Brain microvascular endothelial cell (primary cell): ENCODE data around the gene PEAR1.

ENCODE experiments used
- DNase-seq: peaks from one replicate; pipeline ENCODE4 v3.0.0-alpha.2; 2020
- H3K27ac ChIP-seq: fragments of 250-450 bp; sonication (Bioruptor Pico); 2 replicates; pipeline ENCODE4 v1.5.1; 2020; ENCODE audit warnings: mild to moderate bottlenecking, moderate library complexity
- H3K27me3 ChIP-seq: fragments of 250-450 bp; sonication (Bioruptor Pico); replicated peaks from 2 replicates; pipeline ENCODE4 v1.5.1; 2020; ENCODE audit warnings: mild to moderate bottlenecking
- H3K36me3 ChIP-seq: fragments of 250-450 bp; sonication (Bioruptor Pico); replicated peaks from 2 replicates; pipeline ENCODE4 v1.5.1; 2020; ENCODE audit warnings: mild to moderate bottlenecking
- H3K4me3 ChIP-seq: 2 replicates; pipeline ENCODE4 v1.5.1; 2011; ENCODE audit warnings: low read depth, mild to moderate bottlenecking, control low read depth, low read length, moderate library complexity
- CTCF ChIP-seq: IDR thresholded peaks from 2 replicates; pipeline ENCODE4 v1.5.1; 2011; ENCODE audit warnings: low read depth, mild to moderate bottlenecking, moderate library complexity, low read length, control low read depth, inconsistent platforms; ENCODE audit errors: missing control alignments
- in situ Hi-C: cut with HindIII; loops from 2 replicates; pipeline ENCODE4 v1.10.0; 2017; ENCODE audit warnings: low sequenced_read_pairs, low pct_ligation_motif_present

Gene PEAR1

GRCh38 chr1:156868341-156868740 lies 25.2 kb upstream of the PEAR1 start:
- no peak for TF ChIP-seq CTCF
- Histone ChIP-seq H3K4me3 (no peak overlapping the region), H3K27ac (no peak overlapping the region), H3K36me3 (no peaks in the 10 kb centered on the region), H3K27me3 (no peaks in the 10 kb centered on the region)
- DNase-seq = no peak
- in situ Hi-C loops = no loop called here

GRCh38 chr1:156869455-156869854 lies 24.1 kb upstream of the PEAR1 start:
- in situ Hi-C loops = no loop called here
- no peaks in the 10 kb centered on the region for H3K27me3 ChIP-seq

GRCh38 chr1:156873659-156874058 lies 19.9 kb upstream of the PEAR1 start:
- Histone ChIP-seq H3K36me3 (no peaks in the 10 kb centered on the region), H3K27ac (no peak overlapping the region), H3K27me3 (peaks cover 6% of the 10 kb centered on the region), H3K4me3 (no peak overlapping the region)
- DNase-seq = no peak
- in situ Hi-C loops = no loop called here
- no peak for TF ChIP-seq CTCF

More at GRCh38 chr1:156869455-156869854, 24.1 kb upstream of the PEAR1 start:
- Histone ChIP-seq H3K4me3 (no peak overlapping the region), H3K36me3 (no peaks in the 10 kb centered on the region), H3K27ac (no peak overlapping the region)
- no peak for DNase-seq
- no peak for TF ChIP-seq CTCF

GRCh38 chr1:156874142-156874541 lies 19.4 kb upstream of the PEAR1 start:
- Histone ChIP-seq H3K27ac (no peak overlapping the region), H3K27me3 (peaks cover 6% of the 10 kb centered on the region), H3K4me3 (no peak overlapping the region), H3K36me3 (no peaks in the 10 kb centered on the region)
- in situ Hi-C loops = no loop called here
- no peak for DNase-seq
- TF ChIP-seq CTCF = no peak

GRCh38 chr1:156874572-156875340 lies 18.8 kb upstream of the PEAR1 start:
- Histone ChIP-seq H3K27ac (no peak overlapping the region), H3K4me3 (no peak overlapping the region), H3K36me3 (no peaks in the 10 kb centered on the region), H3K27me3 (peaks cover 6% of the 10 kb centered on the region)
- no peak for DNase-seq
- TF ChIP-seq CTCF = no peak
- in situ Hi-C loops = no loop called here

GRCh38 chr1:156875341-156875615 lies 18.2 kb upstream of the PEAR1 start:
- peaks cover 6% of the 10 kb centered on the region for H3K27me3 ChIP-seq
- H3K4me3 ChIP-seq = no peak overlapping the region
- no peak for DNase-seq
- no peaks in the 10 kb centered on the region for H3K36me3 ChIP-seq
- TF ChIP-seq CTCF = no peak
- no peak overlapping the region for H3K27ac ChIP-seq
- in situ Hi-C loops = no loop called here
